Suprapubic skin (tissue), 4 donors: ENCODE results near the gene LRP11. TPM values are rescaled to one million over a fixed set of nuclear protein-coding genes. Genes with fewer than 3 reads are reported as not detected.
"Not testable (repeated sequence)": the region's sequence is repeated elsewhere in the genome, so short reads cannot be mapped to it uniquely, and the experiment has no call there.

Experiments
- DNase-seq, 2 donors: peaks; one replicate each; pipeline ENCODE4 v3.0.0-alpha.2; 2019; ENCODE audit warnings: low spot score in 2 of 2
- H3K27ac ChIP-seq: fragments of 200-600 bp; sonication (generic); one replicate; pipeline ENCODE4 v1.5.1; 2019
- H3K27me3 ChIP-seq: fragments of 200-600 bp; sonication (generic); one replicate; pipeline ENCODE4 v1.5.1; 2019
- H3K36me3 ChIP-seq: fragments of 200-600 bp; sonication (generic); one replicate; pipeline ENCODE4 v1.5.1; 2019
- H3K4me1 ChIP-seq: fragments of 200-600 bp; sonication (generic); one replicate; pipeline ENCODE4 v1.5.1; 2019
- H3K4me3 ChIP-seq: fragments of 200-600 bp; sonication (generic); one replicate; pipeline ENCODE4 v1.5.1; 2019; ENCODE audit warnings: mild to moderate bottlenecking
- H3K9me3 ChIP-seq: fragments of 200-600 bp; sonication (generic); one replicate; pipeline ENCODE4 v1.5.1; 2019
- EP300 ChIP-seq: sonication (generic); formaldehyde crosslinking; IDR thresholded peaks from one replicate; pipeline ENCODE4 v1.6.1; 2017; ENCODE audit warnings: antibody characterized with exemption
- POLR2A ChIP-seq, 2 donors: fragments of 450-650 bp; IDR thresholded peaks; one replicate each; pipeline ENCODE4 v1.6.1; 2017; ENCODE audit warnings: antibody characterized with exemption in 2 of 2, mild to moderate bottlenecking in 2 of 2, moderate library complexity in 2 of 2
- POLR2AphosphoS5 ChIP-seq, 3 donors: sonication (generic); formaldehyde crosslinking; IDR thresholded peaks; one replicate each; pipeline ENCODE4 v1.6.1; 2017; ENCODE audit warnings: antibody characterized with exemption in 3 of 3
- WGBS: methylation state at CpG from one replicate; pipeline ENCODE4 v1.1.5; 2018; 5-methylcytosine and 5-hydroxymethylcytosine counted together
- total RNA-seq, 4 donors: library from RNA; depleted of rRNA; stranded (reverse); fragments of >200 nt; gene quantifications; one replicate each; pipeline ENCODE4 v1.1.0, GENCODE V29; 2016
- TF ChIP-seq, protein P1 (sequence below), 2 donors: fragments of 200-600 bp in 1 of 2; fragments of 450-650 bp in 1 of 2; sonication (generic) in 1 of 2; IDR thresholded peaks; one replicate each; pipeline ENCODE4 v1.5.1; 2016 to 2019; ENCODE audit warnings: antibody characterized with exemption in 2 of 2, mild to moderate bottlenecking in 1 of 2, moderate library complexity in 1 of 2

LRP11 gene
- total RNA-seq, 4 donors from 2014 or later = 43.6 to 77.2 (median 68.4) TPM

DNA sequence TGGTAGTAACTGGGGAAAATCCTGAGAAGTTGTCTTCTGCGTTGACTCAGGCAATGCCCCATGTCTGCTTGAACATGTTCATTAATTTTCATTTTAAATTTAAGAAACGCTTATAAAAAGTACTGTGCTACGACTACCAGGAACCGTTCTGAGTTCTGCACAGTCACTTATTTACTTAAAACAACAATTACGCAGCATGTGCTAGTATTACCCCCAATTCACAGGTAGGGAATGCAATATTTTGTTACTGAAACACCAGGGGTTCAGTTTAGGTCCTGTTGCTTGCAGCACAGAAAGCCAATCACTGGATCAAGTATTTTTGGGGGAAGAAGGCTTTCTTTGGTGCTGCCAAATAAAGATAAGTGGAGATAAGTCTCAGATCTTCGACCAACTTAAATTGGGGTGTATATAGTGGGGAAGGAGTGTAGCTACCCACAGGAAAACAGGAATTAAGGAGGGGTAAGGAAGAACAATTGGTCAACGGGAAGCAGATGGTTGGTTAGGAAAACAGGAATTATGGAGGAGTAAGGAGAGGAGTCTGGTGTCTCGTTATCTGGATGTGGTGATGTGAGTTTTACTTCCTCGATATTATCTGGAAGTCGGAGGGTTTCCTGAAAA, 5.2 kb upstream of the LRP11 start:
- Histone ChIP-seq H3K4me1 (peaks cover 9% of the 10 kb centered on the region), H3K36me3 (no peaks in the 10 kb centered on the region), H3K27ac (no peak overlapping the region), H3K27me3 (no peaks in the 10 kb centered on the region), H3K9me3 (no peaks in the 10 kb centered on the region), H3K4me3 (no peak overlapping the region)
- TF ChIP-seq POLR2AphosphoS5 (IDR thresholded peaks at IDR 0.05) (no peak), EP300 (no peak)
- WGBS = 88% methylated on average over 10 of the region's 10 CpGs
- DNase-seq = no peak

DNA sequence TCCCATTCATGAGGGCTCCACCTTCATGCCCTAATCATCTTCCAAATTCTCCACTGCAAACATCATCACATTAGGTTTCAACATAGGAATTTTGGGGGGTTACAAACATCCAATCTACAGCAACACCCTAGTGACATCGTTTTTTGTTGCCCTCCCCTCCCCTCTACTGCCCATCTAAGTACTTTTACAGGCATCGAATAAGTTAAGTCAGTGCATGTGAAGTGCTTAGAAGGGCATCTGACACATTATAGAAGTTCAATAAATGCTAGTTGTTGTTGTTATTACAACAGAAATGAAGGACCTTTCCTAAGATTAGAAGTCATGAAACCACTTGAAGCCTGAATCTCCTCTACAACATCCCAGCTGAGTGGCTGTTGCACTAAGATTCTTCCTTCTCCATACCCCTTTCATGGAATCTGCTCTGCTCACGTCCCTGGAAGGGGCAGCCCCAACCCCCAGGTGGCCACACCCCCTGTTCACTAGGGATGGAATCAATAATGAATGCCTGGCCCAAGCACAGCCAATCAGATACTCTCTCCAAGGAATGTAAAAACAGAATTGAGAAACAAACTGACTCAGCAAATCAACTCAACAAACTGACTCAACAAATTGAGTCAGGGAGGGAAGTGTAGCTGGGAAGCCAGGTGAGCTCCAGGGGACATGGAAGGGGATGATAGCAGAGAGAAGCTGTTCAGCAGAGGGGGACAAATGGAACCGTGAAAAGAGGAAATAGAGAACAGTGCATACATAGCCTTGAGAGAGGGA, 3.9 kb upstream of the LRP11 start:
- Histone ChIP-seq H3K4me3 (no peak overlapping the region), H3K27me3 (no peaks in the 10 kb centered on the region), H3K27ac (no peak overlapping the region), H3K9me3 (no peaks in the 10 kb centered on the region), H3K36me3 (no peaks in the 10 kb centered on the region), H3K4me1 (peaks cover 11% of the 10 kb centered on the region)
- no peak for DNase-seq
- WGBS = 53% methylated on average over 4 of the region's 4 CpGs
- no peak for TF ChIP-seq POLR2AphosphoS5 (IDR thresholded peaks at IDR 0.05)
- no peak for TF ChIP-seq POLR2A (IDR thresholded peaks at IDR 0.05)
- TF ChIP-seq, protein P1, sequence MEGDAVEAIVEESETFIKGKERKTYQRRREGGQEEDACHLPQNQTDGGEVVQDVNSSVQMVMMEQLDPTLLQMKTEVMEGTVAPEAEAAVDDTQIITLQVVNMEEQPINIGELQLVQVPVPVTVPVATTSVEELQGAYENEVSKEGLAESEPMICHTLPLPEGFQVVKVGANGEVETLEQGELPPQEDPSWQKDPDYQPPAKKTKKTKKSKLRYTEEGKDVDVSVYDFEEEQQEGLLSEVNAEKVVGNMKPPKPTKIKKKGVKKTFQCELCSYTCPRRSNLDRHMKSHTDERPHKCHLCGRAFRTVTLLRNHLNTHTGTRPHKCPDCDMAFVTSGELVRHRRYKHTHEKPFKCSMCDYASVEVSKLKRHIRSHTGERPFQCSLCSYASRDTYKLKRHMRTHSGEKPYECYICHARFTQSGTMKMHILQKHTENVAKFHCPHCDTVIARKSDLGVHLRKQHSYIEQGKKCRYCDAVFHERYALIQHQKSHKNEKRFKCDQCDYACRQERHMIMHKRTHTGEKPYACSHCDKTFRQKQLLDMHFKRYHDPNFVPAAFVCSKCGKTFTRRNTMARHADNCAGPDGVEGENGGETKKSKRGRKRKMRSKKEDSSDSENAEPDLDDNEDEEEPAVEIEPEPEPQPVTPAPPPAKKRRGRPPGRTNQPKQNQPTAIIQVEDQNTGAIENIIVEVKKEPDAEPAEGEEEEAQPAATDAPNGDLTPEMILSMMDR (IDR thresholded peaks at IDR 0.05) = no peak
- TF ChIP-seq EP300 = no peak

DNA sequence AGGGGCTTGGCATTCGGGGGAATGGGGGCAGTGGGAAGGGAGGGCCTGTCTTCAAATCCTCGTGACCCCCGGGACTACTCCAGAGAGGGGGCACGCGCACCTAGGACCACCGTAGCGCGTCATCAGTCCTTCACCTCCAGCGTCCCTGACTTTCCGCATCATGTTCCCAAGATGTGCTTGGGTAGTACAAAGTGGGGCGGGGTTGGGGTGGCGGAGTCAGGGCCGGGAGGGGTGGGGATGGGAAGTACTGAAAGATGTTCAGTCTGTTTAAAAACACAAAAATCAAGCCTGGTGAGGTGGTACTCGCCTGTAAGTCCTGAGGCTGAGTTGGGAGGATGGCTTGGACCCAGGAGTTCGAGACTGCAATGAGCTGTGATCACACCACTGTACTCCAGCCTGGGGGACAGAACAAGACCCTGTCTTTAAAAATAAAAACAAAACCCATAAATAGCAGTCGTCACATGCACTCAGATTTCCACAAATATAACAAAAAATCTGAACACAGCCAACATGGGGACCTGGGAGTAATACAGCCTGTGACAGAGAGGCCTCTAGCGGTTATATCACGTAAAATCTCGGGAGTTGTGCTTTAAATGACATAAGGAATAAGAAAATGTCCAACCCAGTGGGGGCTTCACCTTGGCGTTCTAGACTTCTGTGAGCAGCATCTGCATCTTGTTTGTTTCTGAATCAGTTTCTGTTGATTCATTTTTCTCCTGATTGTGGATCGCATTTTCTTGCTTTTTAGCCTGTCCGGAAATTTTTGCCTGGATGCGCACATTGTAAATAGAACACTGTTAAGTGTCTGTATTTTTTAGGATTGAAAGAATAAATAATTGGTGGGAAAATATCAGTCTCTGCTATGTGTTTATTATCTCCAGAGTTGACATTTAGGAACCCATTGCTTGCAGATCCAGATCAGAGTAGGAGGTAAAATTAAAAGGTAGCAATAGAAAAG, 698 bp upstream of the LRP11 start:
- Histone ChIP-seq H3K36me3 (no peaks in the 10 kb centered on the region), H3K27ac (peak overlapping the region; percentile 96), H3K27me3 (no peaks in the 10 kb centered on the region), H3K4me1 (peaks cover 39% of the 10 kb centered on the region), H3K4me3 (peak overlapping the region; percentile 75), H3K9me3 (no peaks in the 10 kb centered on the region)
- no peak for DNase-seq
- WGBS = 13% methylated on average over 20 of the region's 23 CpGs
- TF ChIP-seq, protein P1 (IDR thresholded peaks at IDR 0.05) = peak; percentile 53 to 60
- no peak for TF ChIP-seq POLR2A (IDR thresholded peaks at IDR 0.05)

DNA sequence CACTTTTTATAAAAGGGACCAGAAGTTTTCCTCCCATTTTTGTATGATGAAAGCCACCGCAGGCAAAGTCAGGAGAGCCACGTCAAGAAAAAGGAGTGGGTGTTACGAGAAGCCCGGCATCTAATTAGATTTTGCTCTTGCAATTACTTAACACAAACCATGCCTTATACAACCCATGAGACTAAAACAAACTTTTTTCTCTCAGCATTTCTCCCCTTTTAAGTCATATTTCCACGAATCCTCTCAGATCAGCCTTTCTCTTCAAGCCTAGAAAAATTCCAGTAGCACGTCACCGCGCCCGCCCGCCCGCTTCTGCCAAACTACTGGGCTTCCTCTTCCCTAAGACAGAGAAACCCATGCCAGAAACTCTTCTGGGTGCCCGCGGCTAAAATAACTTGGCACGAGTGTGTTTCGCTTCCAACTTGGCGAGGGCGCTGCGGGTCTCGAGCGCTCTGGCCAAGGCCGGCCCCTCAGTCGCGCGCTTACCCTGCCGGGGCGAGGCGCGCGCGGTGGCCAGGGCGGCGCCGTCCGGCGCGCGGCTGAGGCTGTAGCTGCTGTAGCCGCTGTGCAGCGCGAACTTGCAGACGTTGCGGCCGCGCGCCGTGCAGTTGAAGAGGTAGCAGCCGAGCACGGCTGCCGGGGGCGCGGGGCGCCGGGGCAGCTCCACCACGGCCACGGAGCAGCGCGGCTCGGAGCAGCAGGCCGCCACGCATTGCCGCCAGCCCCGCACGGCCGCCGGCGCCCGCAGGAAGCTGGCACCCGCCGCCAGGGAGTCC, 1.0 kb downstream of the LRP11 start:
- peak; percentile 82 to 87 for DNase-seq
- no peaks in the 10 kb centered on the region for H3K9me3 ChIP-seq
- no peak for TF ChIP-seq EP300
- TF ChIP-seq POLR2A (IDR thresholded peaks at IDR 0.05) = peak in 1 of 2 donors; percentile 18
- peak overlapping the region; percentile 96 for H3K27ac ChIP-seq
- peaks cover 48% of the 10 kb centered on the region for H3K4me1 ChIP-seq
- no peaks in the 10 kb centered on the region for H3K27me3 ChIP-seq
- peak overlapping the region; percentile 75 for H3K4me3 ChIP-seq
- under 1% methylated on average over 35 of the region's 69 CpGs for WGBS
- H3K36me3 ChIP-seq = no peaks in the 10 kb centered on the region

DNA sequence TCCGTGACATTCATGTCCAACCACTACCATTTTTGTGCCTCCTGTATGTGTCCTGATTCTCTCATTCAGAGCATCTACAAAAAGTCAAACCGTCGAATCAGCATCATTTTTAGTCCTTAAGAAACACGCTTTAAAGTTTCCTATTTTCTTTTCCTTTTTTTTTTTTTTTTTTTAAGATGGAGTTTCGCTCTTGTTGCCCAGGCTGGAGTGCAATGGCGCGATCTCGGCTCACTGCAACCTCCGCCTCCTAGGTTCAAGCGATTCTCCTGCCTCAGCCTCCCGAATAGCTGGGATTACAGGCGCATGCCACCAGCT, 1.8 kb downstream of the LRP11 start:
- H3K4me1 ChIP-seq = peaks cover 52% of the 10 kb centered on the region
- H3K9me3 ChIP-seq, H3K27me3 ChIP-seq, H3K36me3 ChIP-seq, DNase-seq: not testable (repeated sequence)
- peak overlapping the region; percentile 75 for H3K4me3 ChIP-seq
- peak overlapping the region; percentile 96 for H3K27ac ChIP-seq
- 95% methylated on average over 12 of the region's 12 CpGs for WGBS

DNA sequence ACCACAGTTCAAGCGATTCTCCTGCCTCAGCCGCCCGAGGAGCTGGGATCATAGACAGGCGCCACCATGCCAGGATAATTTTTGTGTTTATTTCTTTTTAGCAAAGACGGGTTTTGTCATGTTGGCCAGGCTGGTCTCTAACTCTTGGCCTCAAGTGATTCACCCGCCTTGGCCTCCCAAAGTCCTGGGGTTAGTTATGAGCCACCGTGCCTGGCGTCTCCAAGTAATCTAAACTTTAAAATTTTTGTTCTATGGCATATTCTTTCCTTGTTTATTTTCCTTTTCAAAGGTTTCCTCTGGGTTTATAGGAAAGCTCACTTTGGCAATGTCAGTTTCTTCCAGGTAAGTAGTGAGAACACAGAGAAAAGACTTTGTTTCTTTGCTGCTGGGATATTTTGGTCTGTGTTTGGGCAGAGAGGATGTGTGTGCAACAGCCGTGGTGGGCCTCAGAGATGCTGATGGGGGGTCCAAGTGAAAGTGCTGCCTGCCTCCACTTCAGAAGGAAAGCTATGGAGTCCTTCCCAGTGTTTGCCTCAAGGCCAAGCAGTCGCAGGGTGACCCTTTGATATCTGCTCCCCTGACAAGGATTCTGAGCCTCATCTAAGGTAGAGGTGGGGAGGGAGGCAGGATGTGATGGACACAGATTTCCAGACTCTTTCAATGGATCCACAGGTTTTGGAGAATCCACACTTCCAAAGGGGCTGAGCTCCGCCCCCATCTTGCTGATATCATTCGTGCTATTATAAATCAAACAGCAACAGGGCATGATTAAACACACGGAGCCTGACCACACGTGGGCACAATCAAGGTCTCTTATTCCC, 2.3 kb downstream of the LRP11 start:
- no peak for DNase-seq
- H3K27me3 ChIP-seq = no peaks in the 10 kb centered on the region
- no peak overlapping the region for H3K27ac ChIP-seq
- peak overlapping the region; percentile 75 for H3K4me3 ChIP-seq
- peaks cover 53% of the 10 kb centered on the region for H3K4me1 ChIP-seq
- no peak for TF ChIP-seq POLR2AphosphoS5 (IDR thresholded peaks at IDR 0.05)
- TF ChIP-seq EP300 = no peak
- TF ChIP-seq POLR2A (IDR thresholded peaks at IDR 0.05) = no peak
- TF ChIP-seq, protein P1 (IDR thresholded peaks at IDR 0.05) = no peak
- no peaks in the 10 kb centered on the region for H3K9me3 ChIP-seq
- WGBS = 80% methylated on average over 14 of the region's 14 CpGs
- no peaks in the 10 kb centered on the region for H3K36me3 ChIP-seq
